Measurements from ENCODE around the gene RGL4. TPM values are rescaled to one million over a fixed set of nuclear protein-coding genes. Genes with fewer than 3 reads are reported as not detected.
"Not testable (repeated sequence)": the region's sequence is repeated elsewhere in the genome, so short reads cannot be mapped to it uniquely, and the experiment has no call there.

The RGL4 gene
- total and polyA plus RNA-seq, 2 experiments from 2014 or later: 0.68 TPM; not detected in 1

DNA sequence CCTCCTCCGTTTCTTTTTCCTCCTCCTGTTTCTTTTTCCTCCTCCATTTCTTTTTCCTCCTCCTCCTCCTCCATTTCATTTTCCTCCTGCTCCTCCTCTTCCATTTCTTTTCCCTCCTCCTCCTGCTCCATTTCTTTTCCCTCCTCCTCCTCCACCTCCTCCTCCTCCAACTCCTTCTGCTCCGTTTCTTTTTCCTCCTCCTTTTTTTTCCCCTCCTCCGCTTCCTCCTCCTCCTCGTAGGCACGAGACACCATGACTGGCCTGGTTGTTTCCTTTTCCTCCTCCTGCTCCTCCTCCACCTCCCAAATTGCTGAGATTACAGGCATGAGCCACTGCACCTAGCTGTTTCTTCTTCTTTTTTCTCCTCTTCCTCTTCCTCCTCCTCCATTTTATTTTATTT, 33.1 kb upstream of the RGL4 start:
- TF ChIP-seq EZH2 (IDR thresholded peaks at IDR 0.05; ENCODE audit: borderline replicate concordance) (no peak), EZH2phosphoT487 (IDR thresholded peaks at IDR 0.05; ENCODE audit: low read depth, severe bottlenecking, unreplicated experiment) (no peak)
- TF ChIP-seq, protein P1, sequence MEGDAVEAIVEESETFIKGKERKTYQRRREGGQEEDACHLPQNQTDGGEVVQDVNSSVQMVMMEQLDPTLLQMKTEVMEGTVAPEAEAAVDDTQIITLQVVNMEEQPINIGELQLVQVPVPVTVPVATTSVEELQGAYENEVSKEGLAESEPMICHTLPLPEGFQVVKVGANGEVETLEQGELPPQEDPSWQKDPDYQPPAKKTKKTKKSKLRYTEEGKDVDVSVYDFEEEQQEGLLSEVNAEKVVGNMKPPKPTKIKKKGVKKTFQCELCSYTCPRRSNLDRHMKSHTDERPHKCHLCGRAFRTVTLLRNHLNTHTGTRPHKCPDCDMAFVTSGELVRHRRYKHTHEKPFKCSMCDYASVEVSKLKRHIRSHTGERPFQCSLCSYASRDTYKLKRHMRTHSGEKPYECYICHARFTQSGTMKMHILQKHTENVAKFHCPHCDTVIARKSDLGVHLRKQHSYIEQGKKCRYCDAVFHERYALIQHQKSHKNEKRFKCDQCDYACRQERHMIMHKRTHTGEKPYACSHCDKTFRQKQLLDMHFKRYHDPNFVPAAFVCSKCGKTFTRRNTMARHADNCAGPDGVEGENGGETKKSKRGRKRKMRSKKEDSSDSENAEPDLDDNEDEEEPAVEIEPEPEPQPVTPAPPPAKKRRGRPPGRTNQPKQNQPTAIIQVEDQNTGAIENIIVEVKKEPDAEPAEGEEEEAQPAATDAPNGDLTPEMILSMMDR (IDR thresholded peaks at IDR 0.05; ENCODE audit: poor library complexity): no peak
- no peak overlapping the region for H3K4me3 ChIP-seq
- H3K4me2 ChIP-seq: no peak overlapping the region
- no peaks in the 10 kb centered on the region for H3K27me3 ChIP-seq
- H3K9me2 ChIP-seq (replicated peaks; ENCODE audit: insufficient read depth): no peaks in the 10 kb centered on the region
- H3K4me1 ChIP-seq (ENCODE audit: insufficient read depth): no peaks in the 10 kb centered on the region
- H3K36me3 ChIP-seq (replicated peaks; ENCODE audit: insufficient read depth, low read depth): no peaks in the 10 kb centered on the region
- no peak overlapping the region for H3K27ac ChIP-seq
- H3K9me3 ChIP-seq (ENCODE audit: low read depth): no peaks in the 10 kb centered on the region
- H4K20me1 ChIP-seq (ENCODE audit: insufficient read depth, poor library complexity, severe bottlenecking): no peaks in the 10 kb centered on the region
- WGBS (ENCODE audit: low lambda C conversion rate, missing lambda C conversion rate): 83% methylated on average over 2 of the region's 5 CpGs
- H3K79me2 ChIP-seq: no peaks in the 10 kb centered on the region
- no peak for DNase-seq (ENCODE audit: low spot score)
- H2AFZ ChIP-seq: no peak overlapping the region

DNA sequence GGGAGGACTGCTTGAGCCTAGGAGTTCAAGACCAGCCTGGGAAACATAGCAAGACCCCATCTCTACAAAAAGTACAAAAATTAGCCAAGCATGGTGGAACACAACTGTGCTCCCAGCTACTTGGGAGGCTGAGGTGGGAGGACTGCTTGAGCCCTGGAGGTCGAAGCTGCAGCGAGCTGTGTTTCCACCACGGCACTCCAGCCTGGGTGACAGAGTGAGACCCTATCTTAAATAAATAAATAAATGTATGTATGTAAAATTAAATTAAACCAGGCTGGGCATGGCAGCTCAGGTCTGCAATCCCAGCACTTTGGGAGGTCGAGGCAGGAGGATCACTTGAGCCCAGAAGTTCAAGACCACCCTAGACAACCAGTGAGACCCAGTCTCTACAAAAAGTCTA, 30.4 kb upstream of the RGL4 start:
- not testable (repeated sequence) for H3K4me2 ChIP-seq; H3K9me2 ChIP-seq (replicated peaks; ENCODE audit: insufficient read depth); H3K27me3 ChIP-seq; H3K27ac ChIP-seq; H3K79me2 ChIP-seq; H2AFZ ChIP-seq; H3K4me3 ChIP-seq; H3K36me3 ChIP-seq (replicated peaks; ENCODE audit: insufficient read depth, low read depth); H3K9me3 ChIP-seq (ENCODE audit: low read depth); H3K4me1 ChIP-seq (ENCODE audit: insufficient read depth); DNase-seq (ENCODE audit: low spot score); H4K20me1 ChIP-seq (ENCODE audit: insufficient read depth, poor library complexity, severe bottlenecking)
- WGBS (ENCODE audit: low lambda C conversion rate, missing lambda C conversion rate): 96% methylated on average over 4 of the region's 4 CpGs

DNA sequence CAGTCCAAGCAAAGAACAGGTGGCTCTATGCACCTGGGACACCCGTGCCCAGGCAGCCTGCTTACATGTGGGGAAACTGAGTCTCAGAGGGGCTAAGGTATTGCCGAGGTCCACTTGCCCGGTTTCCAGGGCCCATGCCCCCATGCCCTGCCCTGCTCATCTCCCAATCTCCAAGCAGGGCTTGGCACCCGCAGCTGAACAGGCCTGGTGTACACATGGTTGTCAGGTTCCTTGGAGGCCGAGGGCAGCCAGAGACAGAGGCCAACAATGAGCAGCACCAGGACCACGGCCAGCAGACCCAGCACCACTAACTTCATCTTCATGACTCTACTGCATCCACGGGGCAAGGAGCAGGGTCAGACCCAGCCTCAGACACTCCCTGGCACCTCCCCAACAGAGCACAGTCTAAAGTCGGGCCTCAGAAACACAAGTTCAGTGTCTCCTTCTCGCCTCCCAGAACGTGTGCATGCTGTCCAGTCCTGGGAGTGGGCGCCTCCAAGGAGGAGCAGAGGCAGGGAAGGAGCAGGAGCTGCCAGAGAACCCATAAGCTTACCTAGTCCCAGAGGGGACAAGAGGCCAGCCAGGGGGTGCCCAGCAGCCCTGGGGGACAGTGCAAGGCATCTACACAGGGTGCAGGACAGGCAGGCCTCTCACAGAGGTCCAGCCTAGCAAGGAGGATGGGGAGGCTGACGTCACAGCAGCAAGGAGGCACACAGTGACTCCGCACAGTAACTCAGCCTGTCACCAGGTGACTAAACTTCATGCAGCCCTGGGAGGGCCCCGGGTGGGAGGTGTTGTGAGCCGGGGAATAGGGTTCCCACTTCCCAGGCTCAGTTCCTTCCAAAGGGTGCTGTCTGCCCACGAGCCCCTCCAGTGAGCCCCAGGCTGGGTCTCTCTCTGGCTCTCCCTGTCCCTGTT, 20.2 kb upstream of the RGL4 start:
- H3K4me1 ChIP-seq (ENCODE audit: insufficient read depth): no peaks in the 10 kb centered on the region
- H2AFZ ChIP-seq: no peak overlapping the region
- WGBS (ENCODE audit: low lambda C conversion rate, missing lambda C conversion rate): 87% methylated on average over 16 of the region's 16 CpGs
- H3K9me3 ChIP-seq (ENCODE audit: low read depth): no peaks in the 10 kb centered on the region
- H3K27ac ChIP-seq: no peak overlapping the region
- no peak overlapping the region for H3K4me3 ChIP-seq
- H3K4me2 ChIP-seq: no peak overlapping the region
- H3K9me2 ChIP-seq (replicated peaks; ENCODE audit: insufficient read depth): no peaks in the 10 kb centered on the region
- no peaks in the 10 kb centered on the region for H3K36me3 ChIP-seq (replicated peaks; ENCODE audit: insufficient read depth, low read depth)
- no peaks in the 10 kb centered on the region for H3K79me2 ChIP-seq
- no peaks in the 10 kb centered on the region for H3K27me3 ChIP-seq
- DNase-seq (ENCODE audit: low spot score): no peak
- TF ChIP-seq, protein P1 (IDR thresholded peaks at IDR 0.05; ENCODE audit: poor library complexity): no peak
- TF ChIP-seq EZH2phosphoT487 (IDR thresholded peaks at IDR 0.05; ENCODE audit: low read depth, severe bottlenecking, unreplicated experiment) (no peak), EZH2 (IDR thresholded peaks at IDR 0.05; ENCODE audit: borderline replicate concordance) (no peak)
- no peaks in the 10 kb centered on the region for H4K20me1 ChIP-seq (ENCODE audit: insufficient read depth, poor library complexity, severe bottlenecking)

DNA sequence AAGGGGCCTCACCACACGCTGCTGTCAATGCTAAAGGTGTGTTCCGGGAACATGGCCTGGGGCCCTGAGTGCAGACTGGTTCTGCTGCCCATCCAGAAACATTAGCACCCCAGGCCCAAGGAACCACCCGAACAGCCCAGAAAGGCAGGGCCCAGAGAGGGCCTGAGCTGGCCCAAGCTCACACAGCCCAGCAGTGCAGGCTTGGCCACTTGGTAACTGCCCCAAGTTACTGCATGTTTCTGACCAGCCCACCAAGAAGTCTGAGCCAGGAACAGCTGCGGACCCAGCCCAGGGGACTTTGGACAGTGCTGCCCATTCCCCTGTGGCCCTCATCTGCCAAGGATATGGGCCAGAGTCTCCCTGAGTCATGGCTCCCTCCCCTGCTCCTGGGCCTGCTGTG, 19.4 kb upstream of the RGL4 start:
- not testable (repeated sequence) for H3K4me2 ChIP-seq; H2AFZ ChIP-seq; H3K4me3 ChIP-seq; H3K27me3 ChIP-seq; H4K20me1 ChIP-seq (ENCODE audit: insufficient read depth, poor library complexity, severe bottlenecking); DNase-seq (ENCODE audit: low spot score); H3K4me1 ChIP-seq (ENCODE audit: insufficient read depth); H3K9me2 ChIP-seq (replicated peaks; ENCODE audit: insufficient read depth); H3K9me3 ChIP-seq (ENCODE audit: low read depth); H3K36me3 ChIP-seq (replicated peaks; ENCODE audit: insufficient read depth, low read depth); H3K27ac ChIP-seq; H3K79me2 ChIP-seq
- 0% methylated on average over 1 of the region's 4 CpGs for WGBS (ENCODE audit: low lambda C conversion rate, missing lambda C conversion rate)

DNA sequence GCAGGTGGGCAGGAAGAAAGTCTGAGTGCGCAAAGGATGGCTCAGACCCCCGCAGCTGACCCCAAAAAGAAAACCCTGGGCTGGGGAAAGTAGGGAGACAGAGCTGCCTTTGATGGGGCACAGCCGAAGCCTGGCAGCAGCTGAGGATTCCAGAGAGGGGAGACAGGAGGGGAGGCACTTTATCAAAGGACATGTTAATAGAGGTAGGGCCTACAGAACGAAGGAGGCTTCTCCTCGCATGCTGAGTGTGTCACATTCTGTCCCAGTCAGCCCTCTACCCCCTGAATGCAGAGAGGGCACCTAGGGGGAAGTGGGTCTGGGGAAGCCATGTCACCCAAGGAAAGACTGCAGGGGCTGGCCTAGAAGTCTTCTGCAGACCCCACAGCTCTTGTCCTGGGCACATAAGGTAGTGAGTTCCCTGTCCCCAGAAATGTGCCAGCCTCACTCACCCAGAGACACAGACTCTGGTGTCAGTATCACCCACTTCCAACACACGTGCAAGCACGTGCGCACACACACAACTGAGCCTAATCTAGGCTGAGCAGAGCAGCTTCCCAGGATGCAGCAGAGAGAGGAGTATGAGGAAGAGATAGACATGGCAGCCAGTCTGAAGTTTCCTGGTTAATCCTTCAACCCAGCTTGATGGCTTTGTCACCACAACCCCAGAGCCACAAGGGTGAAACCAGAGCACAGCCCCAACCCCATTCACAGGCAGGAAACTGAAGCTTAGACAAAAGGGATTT, 18.3 kb upstream of the RGL4 start:
- not testable (repeated sequence) for H3K9me3 ChIP-seq (ENCODE audit: low read depth); H3K27me3 ChIP-seq; H3K4me2 ChIP-seq; H3K4me3 ChIP-seq; DNase-seq (ENCODE audit: low spot score); H3K27ac ChIP-seq; H3K9me2 ChIP-seq (replicated peaks; ENCODE audit: insufficient read depth); H3K36me3 ChIP-seq (replicated peaks; ENCODE audit: insufficient read depth, low read depth); H3K79me2 ChIP-seq; H4K20me1 ChIP-seq (ENCODE audit: insufficient read depth, poor library complexity, severe bottlenecking); H3K4me1 ChIP-seq (ENCODE audit: insufficient read depth); H2AFZ ChIP-seq
- 90% methylated on average over 8 of the region's 8 CpGs for WGBS (ENCODE audit: low lambda C conversion rate, missing lambda C conversion rate)
